GM18951 (cell line): Measurements from ENCODE around the gene LRRFIP2.

Experiments
- POLR2A ChIP-seq: IDR thresholded peaks from 4 replicates; pipeline ENCODE4 v1.6.1; 2011; ENCODE audit warnings: mild to moderate bottlenecking; ENCODE audit not compliant: insufficient read length, insufficient read depth; ENCODE audit errors: extremely low read depth
- in situ Hi-C: fragments of 300-500 bp; cut with MboI; formaldehyde crosslinking; loops from one replicate; pipeline ENCODE4 v1.12.0; 2022; ENCODE audit warnings: low sequenced_read_pairs, mixed read lengths, inconsistent platforms; ENCODE audit not compliant: unreplicated experiment

LRRFIP2 gene

GRCh38 chr3:37114251-37115145 lies 59.9 kb downstream of the LRRFIP2 start:
- TF ChIP-seq POLR2A = no peak
- in situ Hi-C loops = no loop called here

GRCh38 chr3:37112987-37113386 lies 61.4 kb downstream of the LRRFIP2 start:
- in situ Hi-C loops = no loop called here
- no peak for TF ChIP-seq POLR2A

- in situ Hi-C loops = no loop called here
- TF ChIP-seq POLR2A = no peak
These were observed 63.2 kb downstream of the LRRFIP2 start for GRCh38 chr3:37111199-37111598.

- in situ Hi-C loops = no loop called here
- TF ChIP-seq POLR2A = no peak
These were observed 66.5 kb downstream of the LRRFIP2 start for GRCh38 chr3:37107846-37108245.

GRCh38 chr3:37103103-37103808 lies 71.1 kb downstream of the LRRFIP2 start:
- TF ChIP-seq POLR2A = no peak
- in situ Hi-C loops = no loop called here

GRCh38 chr3:37100411-37100810 lies 74.0 kb downstream of the LRRFIP2 start:
- in situ Hi-C loops = no loop called here
- no peak for TF ChIP-seq POLR2A

- in situ Hi-C loops = no loop called here
- no peak for TF ChIP-seq POLR2A
These were observed 74.9 kb downstream of the LRRFIP2 start for GRCh38 chr3:37099469-37099868.

- no peak for TF ChIP-seq POLR2A
- in situ Hi-C loops = no loop called here
These were observed 75.5 kb downstream of the LRRFIP2 start for GRCh38 chr3:37098884-37099283.

- no peak for TF ChIP-seq POLR2A
These were observed 76.6 kb downstream of the LRRFIP2 start for GRCh38 chr3:37097776-37098175.

GRCh38 chr3:37096975-37097374 lies 77.4 kb downstream of the LRRFIP2 start:
- TF ChIP-seq POLR2A = no peak
- in situ Hi-C loops = no loop called here

More at GRCh38 chr3:37097776-37098175, 76.6 kb downstream of the LRRFIP2 start:
- in situ Hi-C loops = no loop called here

- in situ Hi-C loops = no loop called here
- TF ChIP-seq POLR2A = no peak
These were observed 78.1 kb downstream of the LRRFIP2 start for GRCh38 chr3:37096288-37096687.

- TF ChIP-seq POLR2A = no peak
- in situ Hi-C loops = no loop called here
These were observed 79.7 kb downstream of the LRRFIP2 start for GRCh38 chr3:37094636-37095035.

- TF ChIP-seq POLR2A = no peak
- in situ Hi-C loops = no loop called here
These were observed 80.9 kb downstream of the LRRFIP2 start for GRCh38 chr3:37093481-37093880.

- in situ Hi-C loops = no loop called here
- TF ChIP-seq POLR2A = no peak
These were observed 81.9 kb downstream of the LRRFIP2 start for GRCh38 chr3:37092484-37092883.
